Measurements from ENCODE around the gene SLC31A1.
"Not testable (repeated sequence)": the region's sequence is repeated elsewhere in the genome, so short reads cannot be mapped to it uniquely, and the experiment has no call there.

- not testable (repeated sequence) for TF ChIP-seq CTCF (IDR thresholded peaks at IDR 0.05); POLR2A (IDR thresholded peaks at IDR 0.05; ENCODE audit: low read depth); POLR2AphosphoS5 (IDR thresholded peaks at IDR 0.05)
Measured at GRCh38 chr9:113249661-113250060, 28.3 kb downstream of the SLC31A1 start.

All from esophagus muscularis mucosa (tissue), 3 donors.